ENCODE results near the gene ASB3. TPM values are rescaled to one million over a fixed set of nuclear protein-coding genes. Genes with fewer than 3 reads are reported as not detected.
A peak's percentile ranks its signal among the peaks of the same experiment; 100 is the strongest.

Gene ASB3
- total RNA-seq, 4 donors from 2014 or later, result 10.0 to 15.0 (median 13.2) TPM

DNA sequence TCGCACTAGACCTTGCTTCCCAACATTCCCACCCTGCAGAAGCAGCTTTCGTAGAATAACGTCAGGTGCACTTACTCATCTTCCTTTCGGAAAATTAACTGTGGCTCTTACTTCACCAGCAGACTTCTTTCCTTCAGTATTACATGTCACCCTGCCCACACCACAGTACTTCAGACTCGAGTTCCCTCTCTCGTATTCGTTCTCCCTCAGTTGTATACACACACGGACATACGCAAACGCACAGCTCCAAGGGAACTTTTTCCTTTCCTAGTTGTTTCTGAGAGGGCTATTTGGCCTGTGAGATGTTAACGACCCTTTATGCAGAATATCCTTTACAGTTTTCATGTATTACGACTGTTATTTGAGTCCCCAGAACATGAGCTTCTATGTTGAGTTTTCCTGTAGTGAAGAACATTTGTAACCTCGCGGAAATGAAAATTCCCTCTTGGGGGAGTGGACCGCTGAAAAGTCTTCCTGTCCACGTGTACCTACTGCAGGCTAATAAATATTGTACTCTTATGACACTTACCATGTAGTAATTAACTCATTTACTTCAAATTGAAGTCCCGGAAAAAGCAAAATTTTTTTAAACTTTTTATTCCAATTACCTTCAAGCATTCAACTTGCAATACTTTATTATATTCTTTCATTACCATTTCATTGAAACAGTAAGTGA, 999 bp upstream of the ASB3 start:
- intact Hi-C loops (cut with DNase I), result no loop called here
- Histone ChIP-seq H3K27me3 (no peaks in the 10 kb centered on the region), H3K4me1 (peaks cover 29 to 58% (median 45%) of the 10 kb centered on the region in 4 donors), H3K9me3 (no peaks in the 10 kb centered on the region), H3K4me3 (peak overlapping the region; percentile 74 to 93 (median 84)), H3K36me3 (no peaks in the 10 kb centered on the region), H3K27ac (replicated peaks in 1 of 4) (peak overlapping the region; percentile 81 to 85 (median 84))
- no peak for DNase-seq (ENCODE audit: extremely low spot score)
- TF ChIP-seq EP300 (IDR thresholded peaks at IDR 0.05), result no peak
- no peak for TF ChIP-seq POLR2AphosphoS5 (IDR thresholded peaks at IDR 0.05)
- TF ChIP-seq, protein P1, sequence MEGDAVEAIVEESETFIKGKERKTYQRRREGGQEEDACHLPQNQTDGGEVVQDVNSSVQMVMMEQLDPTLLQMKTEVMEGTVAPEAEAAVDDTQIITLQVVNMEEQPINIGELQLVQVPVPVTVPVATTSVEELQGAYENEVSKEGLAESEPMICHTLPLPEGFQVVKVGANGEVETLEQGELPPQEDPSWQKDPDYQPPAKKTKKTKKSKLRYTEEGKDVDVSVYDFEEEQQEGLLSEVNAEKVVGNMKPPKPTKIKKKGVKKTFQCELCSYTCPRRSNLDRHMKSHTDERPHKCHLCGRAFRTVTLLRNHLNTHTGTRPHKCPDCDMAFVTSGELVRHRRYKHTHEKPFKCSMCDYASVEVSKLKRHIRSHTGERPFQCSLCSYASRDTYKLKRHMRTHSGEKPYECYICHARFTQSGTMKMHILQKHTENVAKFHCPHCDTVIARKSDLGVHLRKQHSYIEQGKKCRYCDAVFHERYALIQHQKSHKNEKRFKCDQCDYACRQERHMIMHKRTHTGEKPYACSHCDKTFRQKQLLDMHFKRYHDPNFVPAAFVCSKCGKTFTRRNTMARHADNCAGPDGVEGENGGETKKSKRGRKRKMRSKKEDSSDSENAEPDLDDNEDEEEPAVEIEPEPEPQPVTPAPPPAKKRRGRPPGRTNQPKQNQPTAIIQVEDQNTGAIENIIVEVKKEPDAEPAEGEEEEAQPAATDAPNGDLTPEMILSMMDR (IDR thresholded peaks at IDR 0.05), result no peak
- TF ChIP-seq POLR2A (IDR thresholded peaks at IDR 0.05; ENCODE audit: low read depth), result no peak
- 5% methylated on average over 17 of the region's 17 CpGs for WGBS

GRCh38 chr2:53786352-53786704, 425 bp downstream of the ASB3 start:
- TF ChIP-seq, protein P1 (IDR thresholded peaks at IDR 0.05), result no peak
- TF ChIP-seq EP300 (IDR thresholded peaks at IDR 0.05) (no peak), POLR2AphosphoS5 (IDR thresholded peaks at IDR 0.05) (no peak), POLR2A (IDR thresholded peaks at IDR 0.05; ENCODE audit: low read depth) (no peak)
- intact Hi-C loops (cut with DNase I), result no loop called here
- Histone ChIP-seq H3K27me3 (no peaks in the 10 kb centered on the region), H3K36me3 (peaks cover 0 to 4% (median 1%) of the 10 kb centered on the region in 4 donors), H3K27ac (replicated peaks in 1 of 4) (peak overlapping the region; percentile 81 to 85 (median 84)), H3K9me3 (no peaks in the 10 kb centered on the region), H3K4me3 (peak overlapping the region; percentile 74 to 93 (median 84)), H3K4me1 (peaks cover 29 to 69% (median 54%) of the 10 kb centered on the region in 4 donors)
- under 1% methylated on average over 15 of the region's 18 CpGs for WGBS
- DNase-seq (ENCODE audit: extremely low spot score), result no peak

- intact Hi-C loops (cut with DNase I), result no loop called here
- no peak for TF ChIP-seq POLR2AphosphoS5 (IDR thresholded peaks at IDR 0.05)
- TF ChIP-seq, protein P1 (IDR thresholded peaks at IDR 0.05), result no peak
- no peak for TF ChIP-seq EP300 (IDR thresholded peaks at IDR 0.05)
- TF ChIP-seq POLR2A (IDR thresholded peaks at IDR 0.05; ENCODE audit: low read depth), result no peak
- no peak for DNase-seq (ENCODE audit: extremely low spot score)
- no peak overlapping the region for H3K27ac ChIP-seq (replicated peaks in 1 of 4)
- peak overlapping the region; percentile 74 to 93 (median 84) for H3K4me3 ChIP-seq
- peaks cover 0 to 10% (median 5%) of the 10 kb centered on the region in 4 donors for H3K36me3 ChIP-seq
- peaks cover 29 to 69% (median 52%) of the 10 kb centered on the region in 4 donors for H3K4me1 ChIP-seq
- no peaks in the 10 kb centered on the region for H3K9me3 ChIP-seq
- H3K27me3 ChIP-seq, result no peaks in the 10 kb centered on the region
- WGBS, result 54% methylated on average over 11 of the region's 11 CpGs
Measured at GRCh38 chr2:53785366-53785765, 1.4 kb downstream of the ASB3 start.

DNA sequence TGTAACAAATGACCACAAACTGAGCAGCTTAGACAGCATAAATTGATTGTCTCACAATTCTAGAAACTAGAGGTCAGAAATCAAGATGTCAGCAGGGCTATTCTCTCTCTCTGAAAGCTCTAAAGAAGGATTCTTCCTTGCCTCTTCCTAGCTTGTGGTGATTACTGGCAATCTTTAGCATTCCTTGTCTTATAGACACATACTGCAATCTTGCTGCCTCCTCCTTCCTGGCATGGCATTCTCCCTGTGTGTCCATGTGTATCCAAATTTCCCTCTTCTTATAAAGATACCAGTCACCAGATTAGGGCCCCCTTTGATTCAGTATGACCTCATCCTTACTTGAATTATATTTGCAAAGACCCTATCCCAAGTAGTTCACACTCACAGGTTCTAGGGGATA, 2.3 kb downstream of the ASB3 start:
- Histone ChIP-seq H3K27me3 (no peaks in the 10 kb centered on the region), H3K36me3 (peaks cover 0 to 14% (median 6%) of the 10 kb centered on the region in 4 donors), H3K4me3 (no peak overlapping the region), H3K27ac (replicated peaks in 1 of 4) (no peak overlapping the region), H3K9me3 (no peaks in the 10 kb centered on the region), H3K4me1 (peaks cover 29 to 66% (median 51%) of the 10 kb centered on the region in 4 donors)
- TF ChIP-seq EP300 (IDR thresholded peaks at IDR 0.05) (no peak), POLR2A (IDR thresholded peaks at IDR 0.05; ENCODE audit: low read depth) (no peak), POLR2AphosphoS5 (IDR thresholded peaks at IDR 0.05) (no peak)
- TF ChIP-seq, protein P1 (IDR thresholded peaks at IDR 0.05), result no peak
- intact Hi-C loops (cut with DNase I), result no loop called here
- DNase-seq (ENCODE audit: extremely low spot score), result no peak
